OCI-LY3 (cell line): ENCODE data around the gene CRIP3.

ENCODE experiments used
- EZH2phosphoT487 ChIP-seq: fragments of 200-600 bp; shearing (Covaris generic); IDR thresholded peaks from 2 replicates; pipeline ENCODE4 v1.6.1; 2018; ENCODE audit warnings: antibody characterized with exemption, mixed run types, low read depth
- TF ChIP-seq, protein P1 (sequence below): fragments of 200-600, 300-600 bp; sonication (generic); IDR thresholded peaks from 2 replicates; pipeline ENCODE4 v1.5.1; 2014; ENCODE audit warnings: antibody characterized with exemption, low read length, low read depth

DNA sequence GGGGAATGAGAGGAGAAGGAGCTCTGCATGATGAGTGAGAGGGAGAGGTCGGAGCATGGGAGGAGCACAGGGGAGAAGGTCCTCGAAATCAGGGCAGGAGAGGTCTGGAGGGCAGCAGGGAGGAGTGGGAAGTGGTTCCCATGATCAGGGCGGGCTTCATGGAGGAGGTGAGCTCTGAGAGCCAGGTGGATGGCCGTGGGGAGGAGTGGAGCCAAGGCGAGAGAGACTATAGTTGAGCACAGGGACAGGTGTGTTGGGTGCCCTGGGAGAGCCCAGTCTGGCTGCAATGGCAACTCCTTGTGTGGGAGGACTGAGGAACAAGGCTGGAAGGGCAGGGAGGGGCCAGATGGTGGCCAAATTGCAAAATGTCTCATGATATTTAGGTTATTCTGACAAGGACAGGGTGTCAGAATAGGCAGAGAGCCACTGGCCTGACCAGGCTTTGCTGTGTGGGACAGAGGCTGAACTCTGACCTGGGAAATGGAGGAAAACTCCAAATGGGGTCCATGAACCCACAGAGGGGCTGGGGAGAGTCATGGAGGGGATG is 44.0 kb downstream of the CRIP3 start:
- TF ChIP-seq, protein P1, sequence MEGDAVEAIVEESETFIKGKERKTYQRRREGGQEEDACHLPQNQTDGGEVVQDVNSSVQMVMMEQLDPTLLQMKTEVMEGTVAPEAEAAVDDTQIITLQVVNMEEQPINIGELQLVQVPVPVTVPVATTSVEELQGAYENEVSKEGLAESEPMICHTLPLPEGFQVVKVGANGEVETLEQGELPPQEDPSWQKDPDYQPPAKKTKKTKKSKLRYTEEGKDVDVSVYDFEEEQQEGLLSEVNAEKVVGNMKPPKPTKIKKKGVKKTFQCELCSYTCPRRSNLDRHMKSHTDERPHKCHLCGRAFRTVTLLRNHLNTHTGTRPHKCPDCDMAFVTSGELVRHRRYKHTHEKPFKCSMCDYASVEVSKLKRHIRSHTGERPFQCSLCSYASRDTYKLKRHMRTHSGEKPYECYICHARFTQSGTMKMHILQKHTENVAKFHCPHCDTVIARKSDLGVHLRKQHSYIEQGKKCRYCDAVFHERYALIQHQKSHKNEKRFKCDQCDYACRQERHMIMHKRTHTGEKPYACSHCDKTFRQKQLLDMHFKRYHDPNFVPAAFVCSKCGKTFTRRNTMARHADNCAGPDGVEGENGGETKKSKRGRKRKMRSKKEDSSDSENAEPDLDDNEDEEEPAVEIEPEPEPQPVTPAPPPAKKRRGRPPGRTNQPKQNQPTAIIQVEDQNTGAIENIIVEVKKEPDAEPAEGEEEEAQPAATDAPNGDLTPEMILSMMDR, result no peak
- no peak for TF ChIP-seq EZH2phosphoT487
